T-helper 1 cell treated with Interleukin-12 subunit alpha and Interleukin-12 subunit beta and Interleukin-4 antibody, amounts not matched to agents 30 ng/mL and 1 ng/mL, for 36 hours (primary cell): Measurements from ENCODE around the gene NAALADL2. TPM values are rescaled to one million over a fixed set of nuclear protein-coding genes. Genes with fewer than 3 reads are reported as not detected.
"Not testable (repeated sequence)": the region's sequence is repeated elsewhere in the genome, so short reads cannot be mapped to it uniquely, and the experiment has no call there.

Experiments
- intact Hi-C: fragments of 100-400 bp; cut with micrococcal nuclease; formaldehyde crosslinking; loops from one replicate; pipeline ENCODE4 v1.15.1; 2024
- total RNA-seq: library from RNA; stranded (reverse); gene quantifications from 2 replicates; pipeline ENCODE4 v1.2.3, GENCODE V29; 2022

The NAALADL2 gene
- total RNA-seq, 1 donor from 2014 or later = not detected

DNA sequence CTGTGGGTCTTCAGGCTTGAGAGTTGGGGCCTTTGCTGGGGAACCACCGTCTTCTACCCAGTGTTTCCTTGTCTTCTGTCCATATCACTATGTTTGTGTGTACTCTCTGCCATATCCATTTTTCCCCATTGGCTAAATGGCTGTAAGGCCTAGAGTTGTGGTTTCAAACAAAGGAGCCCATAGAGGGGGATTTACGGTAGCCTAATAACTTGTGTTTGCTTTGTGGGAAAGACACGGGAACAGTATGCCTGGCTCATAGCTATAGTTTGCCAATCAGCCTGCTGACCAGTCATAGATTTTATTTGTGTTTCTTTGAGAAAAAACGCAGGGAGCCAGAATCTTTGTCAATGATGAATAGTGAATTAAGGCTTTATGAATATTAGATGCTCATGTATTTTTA, 554.8 kb downstream of the NAALADL2 start:
- intact Hi-C loops = no loop called here

DNA sequence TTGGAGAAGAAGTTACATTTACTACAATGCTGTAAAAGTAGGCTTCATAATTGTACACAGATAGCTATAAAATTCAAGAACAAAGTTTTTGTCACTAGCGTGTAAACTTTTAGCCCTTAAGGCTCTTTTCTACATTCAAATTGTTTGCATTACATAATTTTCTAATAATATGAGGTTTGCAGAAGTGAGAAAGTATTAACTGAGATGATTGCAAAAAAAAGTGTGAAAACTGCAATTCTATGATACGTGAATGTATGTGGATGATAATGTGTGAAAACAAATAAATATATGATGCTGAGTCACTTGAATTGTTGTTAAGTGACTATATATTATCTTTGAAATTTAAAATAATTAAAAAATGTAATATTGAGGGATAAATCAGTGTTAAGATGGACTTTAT, 557.5 kb downstream of the NAALADL2 start:
- intact Hi-C loops = no loop called here

DNA sequence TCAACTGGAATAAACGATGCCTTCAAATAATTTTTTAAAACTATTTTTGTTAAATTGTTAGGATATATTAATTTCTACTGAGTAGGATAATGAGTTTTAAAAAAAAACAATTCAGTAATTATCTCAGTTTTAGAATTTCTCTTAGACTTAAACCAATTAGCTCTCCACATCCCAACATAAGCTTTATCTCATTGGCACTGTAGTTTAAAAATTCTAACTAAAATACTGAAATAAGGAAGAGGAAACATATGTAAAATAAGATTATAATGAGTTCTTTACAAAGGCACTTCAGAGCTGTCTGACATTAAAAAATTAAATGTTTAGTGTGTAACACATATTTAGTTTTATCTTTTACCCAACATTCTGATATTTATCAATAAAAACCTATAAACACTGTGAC, 558.3 kb downstream of the NAALADL2 start:
- intact Hi-C loops = no loop called here

DNA sequence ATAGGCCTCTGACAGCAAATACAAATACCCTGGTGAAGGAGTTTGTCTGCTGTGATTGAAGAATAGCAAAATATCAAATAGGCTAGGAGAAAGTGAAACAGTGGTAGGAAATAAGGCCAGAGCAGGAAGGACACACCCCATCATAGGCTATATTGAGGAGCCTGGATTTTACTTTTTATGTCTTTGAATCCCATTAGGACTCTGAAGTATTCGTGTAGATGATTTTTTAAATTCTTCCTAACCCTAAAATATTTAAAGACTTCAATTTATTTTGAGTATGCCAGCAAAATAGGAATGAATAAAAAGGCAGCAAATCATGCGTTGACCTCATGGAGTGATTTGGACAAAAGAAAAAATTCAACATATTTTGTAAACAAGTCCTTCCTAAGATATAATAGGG, 562.8 kb downstream of the NAALADL2 start:
- intact Hi-C loops = no loop called here

DNA sequence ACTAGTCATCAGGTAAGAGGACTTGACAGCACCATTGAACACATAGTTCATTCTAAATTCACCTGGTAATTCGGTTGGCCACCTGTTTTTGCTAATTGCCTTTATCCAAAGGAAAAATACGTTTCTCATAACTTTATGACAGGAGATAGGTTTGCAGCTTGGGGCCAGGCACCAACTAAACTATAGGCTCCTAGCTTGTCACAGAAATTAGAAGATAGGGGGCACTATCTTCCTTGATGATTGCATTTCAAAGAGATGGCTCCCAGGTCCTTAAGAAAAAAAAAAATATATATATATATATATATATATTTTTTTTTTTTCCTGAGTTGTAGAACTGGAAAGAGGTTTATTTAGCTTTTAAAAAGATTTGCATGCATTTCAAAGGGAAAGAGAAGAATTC, 563.6 kb downstream of the NAALADL2 start:
- intact Hi-C loops = no loop called here

DNA sequence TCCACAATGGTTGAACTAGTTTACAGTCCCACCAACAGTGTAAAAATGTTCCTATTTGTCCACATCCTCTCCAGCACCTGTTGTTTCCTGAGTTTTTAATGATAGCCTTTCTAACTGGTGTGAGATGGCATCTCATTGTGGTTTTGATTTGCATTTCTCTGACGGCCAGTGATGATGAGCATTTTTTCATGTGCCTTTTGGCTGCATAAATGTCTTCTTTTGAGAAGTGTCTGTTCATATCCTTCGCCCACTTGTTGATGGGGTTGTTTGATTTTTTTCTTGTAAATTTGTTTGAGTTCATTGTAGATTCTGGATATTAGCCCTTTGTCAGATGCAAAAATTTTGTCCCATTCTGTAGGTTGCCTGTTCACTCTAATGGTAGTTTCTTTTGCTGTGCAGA, 564.7 kb downstream of the NAALADL2 start:
- intact Hi-C loops = not testable (repeated sequence)

DNA sequence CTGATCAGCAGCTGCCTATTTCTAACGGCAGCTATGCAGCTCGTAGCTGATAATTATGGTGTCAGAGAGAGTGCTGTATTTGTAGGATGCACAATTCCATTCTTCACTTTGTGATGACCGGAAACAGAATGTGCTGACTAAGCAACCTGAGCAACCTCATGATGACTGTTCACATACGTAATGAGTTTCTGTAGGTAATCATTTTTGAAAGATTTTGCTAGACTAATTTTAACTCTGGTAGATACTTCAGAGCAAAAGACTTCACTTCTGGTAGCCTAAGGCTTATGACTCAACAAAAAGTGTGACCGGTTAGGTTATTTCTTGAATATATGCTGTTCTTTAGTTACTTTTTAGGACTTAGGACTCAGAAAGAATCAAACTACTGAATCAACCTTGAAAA, 567.7 kb downstream of the NAALADL2 start:
- intact Hi-C loops = no loop called here

DNA sequence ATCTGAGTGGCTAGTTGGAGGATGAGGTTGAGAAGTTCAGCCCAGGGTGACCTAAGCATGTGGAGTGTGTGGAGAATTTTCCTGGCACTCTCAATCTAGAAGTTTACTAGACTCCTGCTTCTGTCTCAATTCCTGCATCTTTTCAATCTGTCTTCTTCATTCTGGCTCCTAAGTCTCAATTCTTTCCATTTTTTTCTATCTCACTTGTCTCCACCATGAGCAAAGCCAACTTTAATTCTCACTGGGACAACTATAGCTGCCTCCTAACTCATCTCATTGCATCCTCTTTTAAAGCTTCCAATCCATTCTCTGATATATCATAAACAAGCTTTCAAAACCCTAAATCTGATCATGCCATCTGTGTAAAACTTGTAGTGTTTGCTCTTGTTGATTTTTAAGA, 569.3 kb downstream of the NAALADL2 start:
- intact Hi-C loops = no loop called here

DNA sequence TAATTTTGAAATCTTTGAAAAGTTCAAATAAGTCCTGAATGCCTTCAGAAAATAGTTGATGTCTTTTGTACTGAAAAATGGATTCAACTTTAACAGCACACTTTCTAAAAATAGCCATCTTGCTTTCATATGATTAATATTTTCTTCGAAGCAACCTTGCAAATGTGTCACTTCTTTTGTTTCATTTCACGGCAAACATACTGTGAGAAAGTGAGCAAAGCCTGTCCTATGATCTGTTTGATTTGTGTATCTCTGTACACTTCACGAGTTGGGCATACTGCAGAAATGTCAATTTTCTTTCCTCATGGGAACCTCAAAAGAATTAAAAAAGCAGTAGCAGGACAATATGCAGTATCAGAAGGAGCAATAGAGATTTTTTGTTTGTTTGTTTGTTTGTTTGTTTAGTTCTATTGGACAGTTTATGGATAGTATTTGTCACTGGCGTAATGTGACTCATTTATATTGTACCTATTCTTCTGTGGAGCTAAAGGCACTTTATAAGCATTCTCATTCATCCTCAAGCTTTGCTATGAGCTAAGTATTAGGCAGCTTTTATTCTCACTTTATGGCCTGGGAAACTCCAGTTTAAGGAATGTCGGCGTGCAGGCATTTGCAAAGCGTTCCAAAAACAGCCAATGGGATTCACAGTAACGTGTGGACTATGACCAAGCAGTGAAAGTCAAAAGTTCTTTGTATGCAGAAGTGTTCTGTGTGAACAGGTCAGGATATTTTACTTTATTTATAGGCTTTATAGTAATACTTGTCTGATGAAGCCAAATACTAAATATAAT, 572.0 kb downstream of the NAALADL2 start:
- intact Hi-C loops = no loop called here

DNA sequence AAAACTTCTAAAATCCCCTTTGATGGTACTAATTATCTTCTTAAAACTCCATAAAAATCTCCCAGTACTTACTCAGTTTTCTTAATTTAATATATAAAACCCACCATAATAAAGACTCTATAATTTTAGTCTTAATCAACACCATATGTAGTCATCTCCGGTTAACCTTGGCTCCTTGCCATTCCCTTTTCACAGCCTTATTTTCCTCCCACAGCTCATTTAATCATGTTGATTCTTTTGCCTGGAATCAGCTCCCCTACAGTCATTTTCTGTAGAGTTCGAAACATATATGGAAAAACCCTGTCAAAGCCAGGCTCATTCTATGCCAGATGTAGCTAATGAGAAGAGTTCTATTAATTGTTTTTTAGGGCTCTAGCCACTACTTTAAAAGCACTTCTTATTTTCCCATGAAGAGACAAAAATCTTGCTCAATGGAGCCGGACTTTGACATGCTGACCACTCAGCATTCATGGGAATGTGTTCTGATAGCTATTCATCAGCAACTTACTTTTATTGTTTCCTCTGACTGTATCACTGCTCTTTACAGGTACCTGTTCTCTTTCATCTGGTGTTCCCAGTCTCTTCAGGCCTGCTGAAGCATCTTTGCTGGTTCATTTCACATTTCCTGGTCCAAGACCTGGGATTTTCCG, 573.4 kb downstream of the NAALADL2 start:
- intact Hi-C loops = no loop called here

DNA sequence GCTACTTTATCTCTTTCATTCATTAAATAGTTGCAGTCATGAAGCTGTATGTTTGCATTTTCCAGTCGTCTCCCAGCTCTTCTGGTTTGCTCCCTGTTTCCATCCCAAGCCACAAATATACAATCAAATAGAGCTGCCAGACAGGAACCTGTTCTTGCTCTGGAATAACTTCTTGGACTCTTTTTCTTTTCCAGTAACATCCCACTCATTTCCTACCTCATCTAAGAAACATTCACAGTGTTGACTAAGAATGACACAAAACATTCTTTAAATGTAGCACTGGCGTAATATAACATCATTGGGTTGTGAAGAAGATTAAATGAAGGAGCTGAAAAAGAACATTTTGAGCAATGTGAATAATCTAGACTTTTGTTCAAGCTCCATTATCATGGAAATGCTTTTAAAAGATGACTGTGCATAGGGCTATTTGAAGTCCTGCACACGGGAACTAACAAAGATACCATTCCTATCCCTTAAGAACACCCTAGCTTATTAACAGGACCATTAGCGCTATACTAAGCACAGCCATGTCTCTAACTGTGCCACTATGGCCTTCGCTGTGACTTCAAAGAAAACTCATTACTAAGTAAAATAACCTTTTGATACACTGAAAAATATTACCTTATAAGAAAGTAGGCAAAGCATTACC, 574.0 kb downstream of the NAALADL2 start:
- intact Hi-C loops = no loop called here

DNA sequence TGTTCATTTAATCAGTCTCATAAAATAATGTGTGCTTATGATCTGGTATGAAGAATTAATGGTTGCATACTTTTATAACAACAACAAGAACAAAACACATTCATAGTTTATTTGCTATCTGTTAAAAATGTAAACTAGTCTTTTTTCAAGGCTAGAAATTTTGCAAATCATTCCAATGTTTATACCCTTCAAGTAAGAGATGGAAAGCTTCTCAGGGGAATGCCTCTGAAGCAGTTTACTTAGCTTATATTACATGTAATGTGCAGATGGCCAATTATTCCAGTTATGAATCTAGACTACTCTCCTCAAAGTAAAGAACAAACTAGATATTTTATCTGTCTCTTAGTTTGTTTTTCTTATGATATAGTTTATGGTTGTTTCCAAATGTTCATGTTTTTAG, 575.4 kb downstream of the NAALADL2 start:
- intact Hi-C loops = no loop called here

DNA sequence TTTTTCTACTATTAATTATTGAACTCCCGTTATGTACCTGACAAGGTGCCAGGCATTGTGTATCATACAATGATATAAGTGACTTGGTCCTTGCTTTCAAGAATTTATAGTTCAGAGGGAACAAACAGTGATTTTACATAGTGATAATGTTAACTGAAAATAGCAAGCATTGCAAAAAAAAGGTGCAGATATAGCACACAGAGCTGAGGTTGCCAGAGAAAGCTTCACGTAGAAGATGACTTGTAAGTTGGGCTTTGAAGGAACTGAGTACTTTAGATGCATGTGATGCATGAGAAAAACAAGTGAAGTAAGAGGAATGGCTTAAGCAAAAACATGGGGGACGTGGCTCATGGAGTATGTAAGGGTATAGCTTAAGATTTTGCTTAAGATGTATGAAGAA, 584.5 kb downstream of the NAALADL2 start:
- intact Hi-C loops = no loop called here

DNA sequence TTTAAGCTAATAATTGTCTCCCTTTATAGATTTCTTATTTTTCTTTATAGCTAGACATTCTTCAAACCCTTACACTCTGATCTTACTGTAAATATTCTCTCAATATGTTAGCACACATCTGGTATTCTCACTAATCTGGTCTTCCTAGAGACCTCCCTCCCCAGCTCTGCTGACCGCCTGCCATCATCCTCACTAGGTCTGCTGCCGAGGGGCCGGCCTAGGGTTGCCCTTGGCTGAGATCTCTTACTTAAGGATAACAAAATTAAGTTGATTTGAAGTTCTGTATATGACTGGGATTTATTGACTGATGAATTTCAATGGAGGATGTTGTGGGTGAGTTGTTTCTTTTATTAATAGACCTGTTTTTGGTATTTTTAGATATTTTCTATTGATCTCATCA, 586.6 kb downstream of the NAALADL2 start:
- intact Hi-C loops = no loop called here

DNA sequence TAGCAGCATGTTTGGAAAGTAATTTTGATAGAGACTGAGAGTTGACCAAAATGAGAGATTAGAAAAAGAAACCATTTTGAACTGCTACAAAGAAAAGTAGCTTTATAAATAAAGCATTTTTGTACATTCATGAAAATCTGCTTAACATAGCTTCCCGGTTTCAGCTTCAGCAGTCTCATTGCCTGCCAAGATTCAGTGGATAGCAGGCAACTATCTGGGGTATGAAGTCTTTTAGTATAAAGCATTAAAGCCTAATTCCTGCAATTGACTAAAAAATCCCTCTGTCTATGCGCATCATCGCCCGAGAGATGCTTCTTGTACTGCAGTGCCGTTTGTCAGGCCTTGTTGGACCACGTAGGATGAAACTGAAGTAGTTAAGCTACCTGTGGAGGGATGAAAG, 588.4 kb downstream of the NAALADL2 start:
- intact Hi-C loops = no loop called here

DNA sequence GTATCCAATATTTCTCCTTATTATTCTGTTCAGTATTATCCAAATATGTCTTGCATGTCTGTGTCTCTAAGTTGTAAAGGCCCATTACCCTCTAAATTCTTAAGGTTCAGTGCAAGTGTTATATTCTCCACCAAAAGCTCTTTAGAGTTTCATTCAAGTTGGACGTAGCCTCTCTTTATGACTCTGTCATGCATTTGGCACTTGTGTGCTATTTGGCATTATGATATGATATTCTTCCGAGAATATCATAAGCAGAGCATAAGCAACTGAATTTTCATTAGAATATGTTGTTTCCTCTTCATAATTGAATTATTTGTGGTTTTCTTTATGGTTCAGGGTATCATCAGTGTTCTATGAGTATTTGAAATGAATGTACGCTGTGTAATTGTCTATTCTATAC, 594.2 kb downstream of the NAALADL2 start:
- intact Hi-C loops = no loop called here

DNA sequence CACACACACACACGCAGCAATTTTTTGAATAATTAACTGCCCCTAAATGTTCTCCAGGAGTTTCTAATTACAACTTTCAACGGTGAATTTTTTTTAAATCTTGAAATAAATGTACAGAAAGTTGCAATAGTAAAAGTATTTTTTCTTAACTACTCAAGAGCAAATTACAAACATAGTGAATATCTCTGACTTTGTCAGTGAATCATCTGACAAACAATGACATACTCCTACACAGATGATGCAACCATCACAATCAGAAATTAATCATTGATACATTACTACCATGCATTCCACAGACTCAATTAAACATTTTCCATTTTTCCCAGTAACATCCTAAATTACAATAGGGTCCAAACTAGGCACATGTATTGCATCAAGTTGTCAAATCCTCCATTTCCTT, 597.3 kb downstream of the NAALADL2 start:
- intact Hi-C loops = no loop called here

DNA sequence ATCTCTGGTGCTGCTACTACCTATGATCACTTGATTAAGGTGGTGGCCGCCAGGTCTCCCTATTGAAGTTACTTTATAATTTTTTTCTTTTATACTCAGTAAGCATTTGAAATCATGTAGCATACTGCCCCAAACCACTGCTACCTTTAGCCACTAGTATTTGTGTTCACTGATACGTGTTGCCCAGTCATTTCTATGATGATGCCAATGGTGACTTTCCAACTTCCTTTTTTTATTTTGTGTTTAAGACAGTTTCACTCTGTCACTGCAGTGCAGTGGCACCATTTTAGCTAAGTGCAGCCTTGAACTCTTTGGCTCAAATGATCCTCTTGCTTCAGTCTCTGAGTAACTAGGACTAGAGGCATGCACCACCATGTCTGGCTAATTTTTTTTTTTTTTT, 598.2 kb downstream of the NAALADL2 start:
- intact Hi-C loops = no loop called here

DNA sequence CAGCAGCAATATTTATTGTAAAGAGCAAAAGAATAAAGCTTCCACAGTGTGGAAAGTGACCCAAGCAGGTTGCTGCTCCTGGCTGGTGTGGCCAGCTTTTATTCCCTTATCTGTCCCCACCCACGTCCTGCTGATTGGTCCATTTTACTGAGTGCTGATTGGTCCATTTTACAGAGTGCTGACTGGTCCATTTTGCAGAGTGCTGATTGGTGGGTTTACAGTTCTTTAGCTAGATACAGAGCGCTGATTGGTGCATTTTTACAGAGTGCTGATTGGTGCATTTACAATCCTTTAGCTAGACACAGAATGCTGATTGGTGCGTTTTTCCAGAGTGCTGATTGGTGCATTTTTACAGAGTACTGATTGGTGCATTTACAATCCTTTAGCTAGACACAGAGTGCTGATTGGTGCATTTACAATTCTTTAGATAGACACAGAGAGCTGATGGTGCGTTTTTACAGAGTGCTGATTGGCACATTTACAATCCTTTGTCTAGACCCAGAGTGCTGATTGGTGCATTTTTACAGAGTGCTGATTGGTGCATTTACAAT, 601.8 kb downstream of the NAALADL2 start:
- intact Hi-C loops = not testable (repeated sequence)

DNA sequence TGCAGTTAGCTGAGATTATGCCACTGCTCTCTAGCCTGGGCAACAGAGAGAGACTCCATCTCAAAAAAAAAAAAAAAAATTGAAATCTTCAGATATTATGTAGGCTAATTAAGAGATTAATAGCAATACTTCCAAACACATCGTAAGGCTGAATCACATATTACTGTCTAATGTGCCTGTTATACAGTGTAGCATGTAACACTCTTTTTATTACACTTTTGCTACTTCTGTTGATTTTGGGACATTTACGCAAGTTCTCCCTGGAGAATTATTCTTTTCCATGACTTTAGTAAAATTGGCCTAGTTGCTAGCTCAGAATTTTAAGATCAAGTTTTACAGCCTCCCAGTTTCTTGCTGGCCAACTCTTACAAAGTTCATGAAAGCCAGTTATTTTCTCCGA, 605.2 kb downstream of the NAALADL2 start:
- intact Hi-C loops = no loop called here

DNA sequence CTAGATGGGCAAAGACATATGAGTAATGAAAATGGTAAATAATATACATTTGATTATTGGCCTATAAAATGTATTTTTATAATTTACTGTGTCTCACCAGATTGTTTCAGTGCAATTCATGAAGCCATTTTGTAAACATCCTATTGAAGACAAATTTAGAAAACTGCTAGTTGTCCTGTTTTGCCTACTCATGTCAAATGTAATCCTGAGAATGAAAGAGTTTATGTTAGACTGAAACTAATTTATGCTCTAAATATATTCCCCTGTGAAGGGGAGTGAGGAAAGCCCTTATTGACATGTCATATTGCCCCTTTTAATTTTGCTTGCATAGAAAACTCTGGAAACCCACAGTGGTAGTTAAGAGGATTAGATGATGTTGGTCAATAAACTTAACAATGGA, 610.0 kb downstream of the NAALADL2 start:
- intact Hi-C loops = no loop called here

DNA sequence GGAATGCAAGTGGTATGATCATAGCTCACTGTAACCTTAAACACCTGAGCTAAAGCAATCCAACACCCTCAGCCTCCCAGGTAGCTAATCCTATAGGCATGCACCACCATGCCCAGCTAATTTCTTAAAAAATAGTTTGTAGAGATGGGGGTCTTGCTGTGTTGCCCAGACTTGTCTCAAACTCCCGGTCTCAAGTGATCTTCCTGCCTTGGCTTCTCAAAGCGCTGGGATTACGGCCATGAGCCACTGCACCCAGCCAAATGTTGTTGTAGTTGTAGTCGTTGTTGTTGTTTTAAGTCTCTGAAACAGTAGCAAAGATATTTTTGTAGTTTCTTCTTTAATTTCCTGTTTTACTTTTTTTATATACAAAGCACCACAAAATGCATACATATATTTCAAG, 616.6 kb downstream of the NAALADL2 start:
- intact Hi-C loops = no loop called here
